Type B pancreatic cell (in vitro differentiated cells): ENCODE results near the gene ZNF785. TPM values are rescaled to one million over a fixed set of nuclear protein-coding genes. Genes with fewer than 3 reads are reported as not detected.
"Not testable (repeated sequence)": the region's sequence is repeated elsewhere in the genome, so short reads cannot be mapped to it uniquely, and the experiment has no call there.

Experiments
- DNase-seq: peaks from one replicate; pipeline ENCODE4 v3.0.0; 2021; ENCODE audit warnings: mixed read lengths; ENCODE audit not compliant: unreplicated experiment; ENCODE audit errors: extremely low spot score
- H3K27ac Mint-ChIP-seq: 2 replicates; pipeline ENCODE4 v1.8.0; 2021; ENCODE audit warnings: mild to moderate bottlenecking, mixed read lengths
- H3K27me3 Mint-ChIP-seq: 2 replicates; pipeline ENCODE4 v1.8.0; 2021; ENCODE audit warnings: mixed read lengths
- H3K36me3 Mint-ChIP-seq: 2 replicates; pipeline ENCODE4 v1.8.0; 2021; ENCODE audit warnings: mixed read lengths
- H3K4me1 Mint-ChIP-seq: one replicate; pipeline ENCODE4 v1.8.0; 2021; ENCODE audit warnings: mixed read lengths; ENCODE audit not compliant: unreplicated experiment
- H3K4me3 Mint-ChIP-seq: 2 replicates; pipeline ENCODE4 v1.8.0; 2021; ENCODE audit warnings: mild to moderate bottlenecking, mixed read lengths
- H3K9me3 Mint-ChIP-seq: 2 replicates; pipeline ENCODE4 v1.8.0; 2021; ENCODE audit warnings: mixed read lengths
- CTCF ChIP-seq: fragments of 200-600 bp; sonication (generic); conservative IDR thresholded peaks from 2 replicates; pipeline ENCODE4 v1.5.0; 2021; ENCODE audit warnings: antibody characterized with exemption, mild to moderate bottlenecking
- total RNA-seq: library from RNA; stranded (reverse); gene quantifications from 2 replicates; pipeline ENCODE4 v1.2.1, GENCODE V29; 2021; ENCODE audit warnings: low replicate concordance

Gene ZNF785
- total RNA-seq, 1 donor from 2014 or later: 29.1 TPM

- H3K36me3 Mint-ChIP-seq: peaks cover 4% of the 10 kb centered on the region
- H3K9me3 Mint-ChIP-seq: no peaks in the 10 kb centered on the region
- no peak overlapping the region for H3K4me3 Mint-ChIP-seq
- no peak for DNase-seq
- no peak for TF ChIP-seq CTCF
- no peaks in the 10 kb centered on the region for H3K27me3 Mint-ChIP-seq
- no peak overlapping the region for H3K27ac Mint-ChIP-seq
- H3K4me1 Mint-ChIP-seq: peaks cover 23% of the 10 kb centered on the region
Measured at GRCh38 chr16:30546115-30546514, 39.4 kb downstream of the ZNF785 start.

GRCh38 chr16:30543067-30543466 lies 42.4 kb downstream of the ZNF785 start:
- Mint-ChIP-seq H3K9me3 (no peaks in the 10 kb centered on the region), H3K27me3 (no peaks in the 10 kb centered on the region), H3K27ac (no peak overlapping the region), H3K4me3 (no peak overlapping the region), H3K4me1 (peaks cover 13% of the 10 kb centered on the region), H3K36me3 (peaks cover 4% of the 10 kb centered on the region)
- DNase-seq: no peak
- TF ChIP-seq CTCF: no peak

- no peaks in the 10 kb centered on the region for H3K9me3 Mint-ChIP-seq
- H3K4me1 Mint-ChIP-seq: peaks cover 13% of the 10 kb centered on the region
- H3K27ac Mint-ChIP-seq: no peak overlapping the region
- no peak for TF ChIP-seq CTCF
- H3K4me3 Mint-ChIP-seq: no peak overlapping the region
- H3K27me3 Mint-ChIP-seq: no peaks in the 10 kb centered on the region
- DNase-seq: no peak
- H3K36me3 Mint-ChIP-seq: peaks cover 7% of the 10 kb centered on the region
Measured at GRCh38 chr16:30541502-30542329, 43.8 kb downstream of the ZNF785 start.

GRCh38 chr16:30540916-30541464 lies 44.5 kb downstream of the ZNF785 start:
- not testable (repeated sequence) for H3K4me3 Mint-ChIP-seq, H3K27me3 Mint-ChIP-seq, DNase-seq, H3K27ac Mint-ChIP-seq, H3K9me3 Mint-ChIP-seq, H3K36me3 Mint-ChIP-seq
- peaks cover 12% of the 10 kb centered on the region for H3K4me1 Mint-ChIP-seq

- not testable (repeated sequence) for H3K9me3 Mint-ChIP-seq, H3K4me3 Mint-ChIP-seq, H3K27me3 Mint-ChIP-seq, DNase-seq
- peak overlapping the region; percentile 15 for H3K27ac Mint-ChIP-seq
- peaks cover 14% of the 10 kb centered on the region for H3K4me1 Mint-ChIP-seq
- peaks cover 12% of the 10 kb centered on the region for H3K36me3 Mint-ChIP-seq
Measured at GRCh38 chr16:30539986-30540526, 45.4 kb downstream of the ZNF785 start.

GRCh38 chr16:30539000-30539964 lies 46.2 kb downstream of the ZNF785 start:
- Mint-ChIP-seq H3K27ac (peak overlapping the region; percentile 57), H3K4me3 (no peak overlapping the region), H3K9me3 (no peaks in the 10 kb centered on the region), H3K27me3 (no peaks in the 10 kb centered on the region), H3K36me3 (peaks cover 12% of the 10 kb centered on the region), H3K4me1 (peaks cover 16% of the 10 kb centered on the region)
- DNase-seq: no peak
- no peak for TF ChIP-seq CTCF

- H3K27ac Mint-ChIP-seq: peak overlapping the region; percentile 95
- H3K36me3 Mint-ChIP-seq: peaks cover 15% of the 10 kb centered on the region
- H3K27me3 Mint-ChIP-seq, H3K9me3 Mint-ChIP-seq, DNase-seq: not testable (repeated sequence)
- H3K4me1 Mint-ChIP-seq: peaks cover 21% of the 10 kb centered on the region
- H3K4me3 Mint-ChIP-seq: peak overlapping the region; percentile 95
Measured at GRCh38 chr16:30536391-30537024, 49.0 kb downstream of the ZNF785 start.
